DOHH2 (cell line): ENCODE measurements around the gene CARMIL3.
A peak's percentile ranks its signal among the peaks of the same experiment; 100 is the strongest.

ENCODE experiments used
- H3F3A ChIP-seq: fragments of 200-600 bp; sonication (generic), shearing (Covaris generic); 2 replicates; pipeline ENCODE4 v1.6.0; 2016; ENCODE audit warnings: antibody characterized with exemption, mild to moderate bottlenecking; ENCODE audit not compliant: control insufficient read depth, insufficient read depth
- H3K27ac ChIP-seq: fragments of 200-600 bp; sonication (generic); 2 replicates; pipeline ENCODE4 v1.5.1; 2014; ENCODE audit warnings: low read depth, mild to moderate bottlenecking, low read length, moderate library complexity
- H3K27me3 ChIP-seq: fragments of 200-600 bp; sonication (generic); 2 replicates; pipeline ENCODE4 v1.6.1; 2014; ENCODE audit warnings: mild to moderate bottlenecking, low read length, mixed read lengths; ENCODE audit not compliant: control insufficient read depth
- H3K36me3 ChIP-seq: fragments of 200-600 bp; sonication (generic); 2 replicates; pipeline ENCODE4 v1.6.1; 2014; ENCODE audit warnings: mild to moderate bottlenecking, low read length, moderate library complexity, mixed read lengths; ENCODE audit not compliant: control insufficient read depth
- H3K4me1 ChIP-seq: fragments of 200-600 bp; sonication (generic); 2 replicates; pipeline ENCODE4 v1.6.1; 2014; ENCODE audit warnings: mild to moderate bottlenecking, low read length, mixed read lengths; ENCODE audit not compliant: control insufficient read depth
- H3K4me2 ChIP-seq: fragments of 200-600 bp; sonication (generic); 2 replicates; pipeline ENCODE4 v1.6.0; 2014; ENCODE audit warnings: mild to moderate bottlenecking, low read length, moderate library complexity
- H3K4me3 ChIP-seq: fragments of 200-600 bp; sonication (generic); 2 replicates; pipeline ENCODE4 v1.5.1; 2014; ENCODE audit warnings: mild to moderate bottlenecking, low read length, mixed read lengths
- H3K79me2 ChIP-seq: fragments of 200-600 bp; sonication (generic); 2 replicates; pipeline ENCODE4 v1.6.1; 2014; ENCODE audit warnings: mild to moderate bottlenecking, low read length, mixed read lengths; ENCODE audit not compliant: control insufficient read depth
- H3K9me2 ChIP-seq: fragments of 200-600 bp; sonication (generic); replicated peaks from 2 replicates; pipeline ENCODE4 v1.6.1; 2014; ENCODE audit warnings: mild to moderate bottlenecking, low read length, mixed read lengths; ENCODE audit not compliant: control insufficient read depth
- H3K9me3 ChIP-seq: fragments of 200-600 bp; sonication (generic); 2 replicates; pipeline ENCODE4 v1.6.1; 2014; ENCODE audit warnings: antibody characterized with exemption, low read length, mixed read lengths; ENCODE audit not compliant: control insufficient read depth, insufficient read depth
- H4K20me1 ChIP-seq: fragments of 200-600 bp; sonication (generic); 2 replicates; pipeline ENCODE4 v1.6.0; 2014; ENCODE audit warnings: low read depth, mild to moderate bottlenecking, antibody characterized with exemption, low read length, moderate library complexity; ENCODE audit not compliant: control insufficient read depth, insufficient read depth
- CTCF ChIP-seq: fragments of 200-600 bp; sonication (generic); IDR thresholded peaks from one replicate; pipeline ENCODE4 v1.5.1; 2014; ENCODE audit warnings: antibody characterized with exemption, mild to moderate bottlenecking, low read depth, low read length; ENCODE audit not compliant: poor library complexity, severe bottlenecking
- EZH2phosphoT487 ChIP-seq: fragments of 200-600 bp; sonication (generic); IDR thresholded peaks from 2 replicates; pipeline ENCODE4 v1.6.1; 2017; ENCODE audit warnings: borderline replicate concordance, mild to moderate bottlenecking, antibody characterized with exemption, low read length, moderate library complexity, mixed read lengths

The CARMIL3 gene

GRCh38 chr14:24093207-24093900, 41.5 kb downstream of the CARMIL3 start:
- H3F3A ChIP-seq = peaks cover 14% of the 10 kb centered on the region
- TF ChIP-seq EZH2phosphoT487 (no peak), CTCF (no peak)
- peak overlapping the region; percentile 86 for H3K4me2 ChIP-seq
- no peaks in the 10 kb centered on the region for H3K9me2 ChIP-seq
- no peaks in the 10 kb centered on the region for H3K27me3 ChIP-seq
- H3K4me3 ChIP-seq = peak overlapping the region; percentile 87
- peaks cover 24% of the 10 kb centered on the region for H3K36me3 ChIP-seq
- peaks cover 33% of the 10 kb centered on the region for H3K4me1 ChIP-seq
- H3K79me2 ChIP-seq = peaks cover 17% of the 10 kb centered on the region
- no peaks in the 10 kb centered on the region for H4K20me1 ChIP-seq
- H3K27ac ChIP-seq = peak overlapping the region; percentile 93
- no peaks in the 10 kb centered on the region for H3K9me3 ChIP-seq

GRCh38 chr14:24093901-24094840, 42.4 kb downstream of the CARMIL3 start, which contains the start of gene PCK2:
Gene PCK2 (plus strand): TSS chr14:24094311. CDS start chr14:24094406, 95 bp downstream.
- H3K4me1 ChIP-seq = peaks cover 33% of the 10 kb centered on the region
- H3K79me2 ChIP-seq = peaks cover 17% of the 10 kb centered on the region
- H3K27ac ChIP-seq = peak within 1 kb of the TSS; percentile 93
- H3K4me2 ChIP-seq = peak within 1 kb of the TSS; percentile 86
- no peak for TF ChIP-seq EZH2phosphoT487
- no peak for TF ChIP-seq CTCF
- peak within 1 kb of the TSS; percentile 87 for H3K4me3 ChIP-seq
- no peaks in the 10 kb centered on the region for H4K20me1 ChIP-seq
- H3F3A ChIP-seq = peaks cover 14% of the 10 kb centered on the region
- H3K9me2 ChIP-seq = no peaks in the 10 kb centered on the region
- H3K9me3 ChIP-seq = no peaks in the 10 kb centered on the region
- peaks cover 32% of the 10 kb centered on the region for H3K36me3 ChIP-seq
- no peaks in the 10 kb centered on the region for H3K27me3 ChIP-seq

- peak overlapping the region; percentile 93 for H3K27ac ChIP-seq
- no peaks in the 10 kb centered on the region for H3K27me3 ChIP-seq
- H3K4me3 ChIP-seq = peak overlapping the region; percentile 87
- TF ChIP-seq EZH2phosphoT487 = no peak
- no peak for TF ChIP-seq CTCF
- peaks cover 14% of the 10 kb centered on the region for H3F3A ChIP-seq
- peaks cover 17% of the 10 kb centered on the region for H3K79me2 ChIP-seq
- H3K36me3 ChIP-seq = peaks cover 34% of the 10 kb centered on the region
- H3K9me3 ChIP-seq = no peaks in the 10 kb centered on the region
- no peaks in the 10 kb centered on the region for H4K20me1 ChIP-seq
- no peaks in the 10 kb centered on the region for H3K9me2 ChIP-seq
- peak overlapping the region; percentile 86 for H3K4me2 ChIP-seq
- H3K4me1 ChIP-seq = peaks cover 33% of the 10 kb centered on the region
These were observed 43.0 kb downstream of the CARMIL3 start for GRCh38 chr14:24094841-24095270.
